Ascending aorta (tissue), 2 donors: Measurements from ENCODE around the gene MAMLD1. TPM values are rescaled to one million over a fixed set of nuclear protein-coding genes. Genes with fewer than 3 reads are reported as not detected.

Source experiments
- DNase-seq, 2 donors: peaks; one replicate each; pipeline ENCODE4 v3.0.0-alpha.2; 2019; ENCODE audit warnings: low spot score in 2 of 2
- H3K27ac ChIP-seq, 2 donors: fragments of 200-600 bp; sonication (generic); one replicate each; pipeline ENCODE4 v1.5.1; 2016 to 2017; ENCODE audit warnings: mild to moderate bottlenecking in 1 of 2
- H3K27me3 ChIP-seq: fragments of 200-600 bp; sonication (generic); one replicate; pipeline ENCODE4 v1.5.1; 2017
- H3K36me3 ChIP-seq, 2 donors: fragments of 200-600 bp; sonication (generic); one replicate each; pipeline ENCODE4 v1.5.1; 2016
- H3K4me1 ChIP-seq, 2 donors: fragments of 200-600 bp; sonication (generic); one replicate each; pipeline ENCODE4 v1.5.1; 2016 to 2017; ENCODE audit warnings: mild to moderate bottlenecking in 1 of 2
- H3K4me3 ChIP-seq, 2 donors: fragments of 200-600 bp; sonication (generic); one replicate each; pipeline ENCODE4 v1.5.1; 2016 to 2017; ENCODE audit warnings: mild to moderate bottlenecking in 1 of 2
- H3K9me3 ChIP-seq, 2 donors: fragments of 200-600 bp; sonication (generic); one replicate each; pipeline ENCODE4 v1.5.1; 2016
- CTCF ChIP-seq, 3 experiments: fragments of 200-600 bp in 2 of 3; fragments of 450-650 bp in 1 of 3; sonication (generic) in 2 of 3; IDR thresholded peaks; one replicate each; pipeline ENCODE4 v1.5.1; 2016 to 2019; ENCODE audit warnings: antibody characterized with exemption in 3 of 3, mild to moderate bottlenecking in 1 of 3, moderate library complexity in 1 of 3
- intact Hi-C: fragments of 100-400 bp; cut with DNase I; formaldehyde crosslinking; loops from one replicate; pipeline ENCODE4 v1.15.1; 2023
- total RNA-seq: library from RNA; depleted of rRNA; stranded (reverse); fragments of >200 nt; gene quantifications from one replicate; pipeline ENCODE4 v1.1.0, GENCODE V29; 2016

The MAMLD1 gene
- total RNA-seq, 1 donor from 2014 or later = 15.4 TPM

DNA sequence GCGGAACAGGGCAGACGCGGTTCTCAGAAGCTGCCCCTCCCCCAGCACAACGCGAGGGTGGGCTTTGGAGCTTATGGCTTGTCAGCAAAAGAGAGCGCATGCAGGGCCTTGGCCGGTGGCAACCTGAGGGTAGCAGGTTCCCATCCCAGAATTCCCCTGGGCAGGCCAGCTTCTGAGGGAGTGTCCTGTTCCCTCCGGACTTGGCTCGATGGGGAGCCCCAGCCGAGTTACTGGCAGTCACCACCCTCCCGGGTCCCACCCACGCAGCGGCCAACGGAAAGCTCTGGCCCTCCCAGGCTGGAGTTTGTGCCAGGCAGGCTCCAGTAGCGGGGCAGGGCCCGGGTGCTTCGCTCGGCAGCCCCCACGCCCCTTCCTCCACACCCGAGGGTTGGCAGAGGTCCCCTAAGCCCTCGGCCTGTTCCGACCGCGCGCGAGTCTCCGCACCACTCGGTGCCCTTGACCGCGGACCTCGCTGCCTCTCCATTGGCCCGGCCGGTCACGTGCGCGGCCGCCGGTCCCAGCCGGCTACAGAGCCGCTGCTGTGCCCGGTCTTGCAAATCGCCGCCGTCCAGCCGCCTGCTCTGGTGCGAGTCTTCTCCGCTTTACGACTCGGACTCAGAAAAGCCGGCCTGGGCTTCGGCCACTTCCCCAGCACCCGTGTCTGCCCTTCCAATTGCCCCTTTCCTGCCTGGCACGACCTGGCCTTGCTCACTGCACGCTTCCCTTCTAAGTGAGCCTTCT is 184.4 kb downstream of the MAMLD1 start:
- Histone ChIP-seq H3K4me1 (peaks cover 3 to 5% of the 10 kb centered on the region in 2 donors), H3K36me3 (no peaks in the 10 kb centered on the region), H3K27me3 (no peaks in the 10 kb centered on the region), H3K9me3 (no peaks in the 10 kb centered on the region), H3K4me3 (peak overlapping the region; percentile 24 to 66), H3K27ac (peak overlapping the region; percentile 73 to 92)
- no peak for TF ChIP-seq CTCF (IDR thresholded peaks at IDR 0.05)
- intact Hi-C loops = loop anchor here (1.0 to 10.0 kb wide), 4 partner anchors 21 to 183 kb away; partner anchors contain the start of genes MAMLD1 and MTM1
- peak in 1 of 2 donors; percentile 79 for DNase-seq

- intact Hi-C loops = loop anchor here (5.0 to 10.0 kb wide), 2 partner anchors 41 to 183 kb away; partner anchors contain the start of gene MAMLD1
Observed at GRCh38 chrX:150548251-150548650, 185.1 kb downstream of the MAMLD1 start.

GRCh38 chrX:150548684-150549083 is 185.6 kb downstream of the MAMLD1 start:
- TF ChIP-seq CTCF (IDR thresholded peaks at IDR 0.05) = no peak
- H3K27ac ChIP-seq = no peak overlapping the region

More at GRCh38 chrX:150548251-150548650, 185.1 kb downstream of the MAMLD1 start:
- no peaks in the 10 kb centered on the region for H3K27me3 ChIP-seq
- no peak for DNase-seq
- H3K36me3 ChIP-seq = no peaks in the 10 kb centered on the region
- TF ChIP-seq CTCF (IDR thresholded peaks at IDR 0.05) = no peak
- H3K9me3 ChIP-seq = no peaks in the 10 kb centered on the region
- peak overlapping the region; percentile 73 to 92 for H3K27ac ChIP-seq
- H3K4me3 ChIP-seq = peak overlapping the region; percentile 24 to 66
- H3K4me1 ChIP-seq = peaks cover 3 to 5% of the 10 kb centered on the region in 2 donors

DNA sequence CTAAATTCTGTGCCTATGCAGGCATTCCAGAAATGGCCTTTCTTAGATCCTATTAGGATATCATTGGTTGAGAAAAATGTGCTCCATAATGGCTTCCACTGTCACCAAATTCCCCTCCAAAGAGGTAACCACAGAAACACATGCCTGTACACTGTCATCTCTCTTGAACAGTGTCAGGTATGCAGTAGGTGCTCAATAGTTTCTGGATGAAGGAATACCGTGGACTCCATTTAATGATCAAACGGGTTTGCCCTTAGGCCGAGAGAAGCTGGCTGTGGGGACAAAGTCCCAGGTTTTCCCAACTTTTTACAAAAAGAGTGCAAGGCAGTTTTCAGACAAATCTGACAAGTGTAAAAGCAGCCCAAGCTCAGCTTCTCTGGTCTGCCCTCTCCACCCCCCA is 188.8 kb downstream of the MAMLD1 start:
- Histone ChIP-seq H3K9me3 (no peaks in the 10 kb centered on the region), H3K36me3 (no peaks in the 10 kb centered on the region), H3K27ac (no peak overlapping the region), H3K4me3 (no peak overlapping the region), H3K4me1 (peaks cover 0 to 3% of the 10 kb centered on the region in 2 donors), H3K27me3 (no peaks in the 10 kb centered on the region)
- intact Hi-C loops = no loop called here
- no peak for DNase-seq
- TF ChIP-seq CTCF (IDR thresholded peaks at IDR 0.05) = no peak

More at GRCh38 chrX:150548684-150549083, 185.6 kb downstream of the MAMLD1 start:
- Histone ChIP-seq H3K27me3 (no peaks in the 10 kb centered on the region), H3K4me1 (peaks cover 3 to 5% of the 10 kb centered on the region in 2 donors), H3K4me3 (no peak overlapping the region), H3K36me3 (no peaks in the 10 kb centered on the region), H3K9me3 (no peaks in the 10 kb centered on the region)
- intact Hi-C loops = loop anchor here (5.0 to 10.0 kb wide), 2 partner anchors 41 to 184 kb away; partner anchors contain the start of gene MAMLD1
- DNase-seq = no peak

DNA sequence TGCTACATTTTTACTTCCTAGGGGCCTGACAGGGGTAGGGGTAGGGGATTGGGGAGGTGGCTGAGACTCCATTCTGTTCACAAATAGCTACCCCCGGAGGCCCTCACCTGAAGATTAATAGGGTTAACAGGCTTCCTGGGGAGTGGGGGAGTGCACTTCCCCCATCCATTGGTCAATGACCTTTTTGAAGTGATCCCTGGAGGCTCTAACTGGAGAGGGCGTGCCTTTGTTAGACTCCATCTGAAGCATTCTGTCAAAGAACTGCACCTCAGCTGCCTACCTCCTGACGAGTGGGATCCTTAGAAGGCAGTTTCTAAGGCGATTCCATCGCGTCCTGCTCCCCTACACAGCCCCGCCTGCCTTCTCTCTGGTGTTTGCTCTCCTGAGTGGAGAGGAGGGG is 195.3 kb downstream of the MAMLD1 start:
- H3K4me1 ChIP-seq = no peaks in the 10 kb centered on the region
- no peaks in the 10 kb centered on the region for H3K27me3 ChIP-seq
- H3K27ac ChIP-seq = no peak overlapping the region
- no peak for DNase-seq
- no peaks in the 10 kb centered on the region for H3K36me3 ChIP-seq
- no peak overlapping the region for H3K4me3 ChIP-seq
- no peaks in the 10 kb centered on the region for H3K9me3 ChIP-seq
- TF ChIP-seq CTCF (IDR thresholded peaks at IDR 0.05) = no peak
- intact Hi-C loops = no loop called here

Other genes with a start within 250 kb of the MAMLD1 start
- 7.3 TPM for gene MTM1, start 205.3 kb downstream of the MAMLD1 start, total RNA-seq